Embryonic facial prominence (tissue), 1 donor: ENCODE data around the gene SST.

Experiments
- DNase-seq: peaks from one replicate; pipeline ENCODE4 v3.0.0-alpha.2; 2016; ENCODE audit errors: extremely low spot score

Gene SST

GRCh38 chr3:187629711-187630110 lies 40.5 kb downstream of the SST start:
- no peak for DNase-seq

- DNase-seq, result no peak
Measured at GRCh38 chr3:187628169-187628568, 42.0 kb downstream of the SST start.

GRCh38 chr3:187626581-187626980 lies 43.6 kb downstream of the SST start:
- no peak for DNase-seq

GRCh38 chr3:187624588-187624987 lies 45.6 kb downstream of the SST start:
- no peak for DNase-seq

- no peak for DNase-seq
Measured at GRCh38 chr3:187623285-187623814, 46.8 kb downstream of the SST start.

DNA sequence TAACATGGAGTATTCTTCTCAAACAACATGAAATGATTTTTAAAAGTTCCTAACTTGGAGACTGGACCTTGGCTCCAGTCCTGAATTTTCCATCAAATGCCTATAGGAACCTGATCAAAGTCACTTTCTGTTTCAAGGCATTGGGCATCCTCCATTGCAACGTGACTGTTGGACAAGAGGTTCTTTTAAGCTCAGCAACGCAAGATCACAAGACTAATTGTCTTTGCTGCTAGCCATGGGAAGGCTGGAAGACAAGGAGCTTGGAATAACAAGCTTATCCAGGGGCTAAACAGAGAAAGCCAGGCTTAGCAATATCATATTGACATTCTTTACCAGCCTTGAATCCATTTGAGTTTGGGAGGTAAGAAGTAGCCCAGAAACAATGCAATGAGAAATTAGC lies 48.3 kb downstream of the SST start:
- no peak for DNase-seq

GRCh38 chr3:187619461-187619860 lies 50.7 kb downstream of the SST start:
- no peak for DNase-seq
